Stimulated activated CD4-positive, alpha-beta T cell treated with anti-CD3 and anti-CD28 coated beads, Interleukin-15, amount 100 ng/mL, for 1 hour (primary cell): ENCODE results near the gene LSAMP.
"Not testable (repeated sequence)": the region's sequence is repeated elsewhere in the genome, so short reads cannot be mapped to it uniquely, and the experiment has no call there.

Experiments
- DNase-seq, 2 donors: peaks; one replicate each; pipeline ENCODE4 v3.0.0-alpha.2; 2020; ENCODE audit warnings: low read depth in 1 of 2, low spot score in 1 of 2

Gene LSAMP

GRCh38 chr3:115857518-115858136 is 587.7 kb downstream of the LSAMP start:
- DNase-seq, result no peak

GRCh38 chr3:115855911-115856310 is 589.4 kb downstream of the LSAMP start:
- no peak for DNase-seq

GRCh38 chr3:115853104-115853503 is 592.2 kb downstream of the LSAMP start:
- no peak for DNase-seq

GRCh38 chr3:115852278-115852677 is 593.0 kb downstream of the LSAMP start:
- no peak for DNase-seq

GRCh38 chr3:115851571-115851970 is 593.7 kb downstream of the LSAMP start:
- no peak for DNase-seq

- DNase-seq, result no peak
Measured at GRCh38 chr3:115848641-115849040, 596.6 kb downstream of the LSAMP start.

GRCh38 chr3:115845986-115846385 is 599.3 kb downstream of the LSAMP start:
- DNase-seq, result no peak

- not testable (repeated sequence) for DNase-seq
Measured at GRCh38 chr3:115844729-115845128, 600.6 kb downstream of the LSAMP start.

- no peak for DNase-seq
Measured at GRCh38 chr3:115843206-115843605, 602.1 kb downstream of the LSAMP start.

- DNase-seq, result no peak
Measured at GRCh38 chr3:115839246-115839645, 606.0 kb downstream of the LSAMP start.

GRCh38 chr3:115838786-115839185 is 606.5 kb downstream of the LSAMP start:
- DNase-seq, result no peak

- DNase-seq, result no peak
Measured at GRCh38 chr3:115836944-115837343, 608.3 kb downstream of the LSAMP start.

- no peak for DNase-seq
Measured at GRCh38 chr3:115835946-115836345, 609.3 kb downstream of the LSAMP start.

- DNase-seq, result no peak
Measured at GRCh38 chr3:115834068-115834467, 611.2 kb downstream of the LSAMP start.

GRCh38 chr3:115833074-115833473 is 612.2 kb downstream of the LSAMP start:
- no peak for DNase-seq

GRCh38 chr3:115832265-115832664 is 613.0 kb downstream of the LSAMP start:
- DNase-seq, result no peak

GRCh38 chr3:115831864-115832263 is 613.4 kb downstream of the LSAMP start:
- DNase-seq, result no peak

GRCh38 chr3:115830764-115831395 is 614.4 kb downstream of the LSAMP start:
- no peak for DNase-seq

GRCh38 chr3:115828401-115828800 is 616.9 kb downstream of the LSAMP start:
- no peak for DNase-seq

GRCh38 chr3:115827495-115827894 is 617.8 kb downstream of the LSAMP start:
- DNase-seq, result no peak

- DNase-seq, result no peak
Measured at GRCh38 chr3:115825046-115825445, 620.2 kb downstream of the LSAMP start.

- no peak for DNase-seq
Measured at GRCh38 chr3:115823083-115823482, 622.2 kb downstream of the LSAMP start.

- DNase-seq, result no peak
Measured at GRCh38 chr3:115822579-115822978, 622.7 kb downstream of the LSAMP start.
